Left lobe of liver (tissue), 2 donors: ENCODE measurements around the gene TTC22. TPM values are rescaled to one million over a fixed set of nuclear protein-coding genes. Genes with fewer than 3 reads are reported as not detected.

ENCODE experiments used
- ATAC-seq: fragments of 200-7000 bp; cut with Tn5 transposase; one replicate; pipeline ENCODE4 v1.9.1; 2020; ENCODE audit warnings: mild to moderate bottlenecking, moderate library complexity
- DNase-seq: peaks from one replicate; pipeline ENCODE4 v3.0.0-alpha.2; 2020; ENCODE audit warnings: low spot score
- total RNA-seq: library from RNA; stranded (reverse); gene quantifications from one replicate; pipeline ENCODE4 v1.2.1, GENCODE V29; 2021
- donor health status: DM: no; HTN: no; CAD: no; lungs with moderate emphysema.
- donor health status: DM: no; HTN: yes; CAD: no.

TTC22 gene
- total RNA-seq, 1 donor from 2014 or later: 4.4 TPM

DNA sequence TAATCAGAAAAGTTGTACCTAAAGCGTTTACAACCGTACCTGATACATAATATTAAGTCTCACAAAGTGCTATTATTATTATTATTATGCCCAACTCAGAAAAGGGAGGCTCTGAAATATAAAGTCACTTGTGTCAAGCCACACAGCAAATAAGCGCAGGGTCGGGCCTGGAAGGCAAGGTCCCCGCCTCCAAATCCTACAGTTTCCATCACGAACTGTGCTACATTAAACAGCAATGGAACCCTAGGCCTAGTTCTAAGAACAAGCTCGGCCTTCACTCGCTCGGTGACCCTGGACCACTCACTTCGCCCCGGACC, 37.3 kb downstream of the TTC22 start:
- no peak for DNase-seq
- no peak for ATAC-seq

DNA sequence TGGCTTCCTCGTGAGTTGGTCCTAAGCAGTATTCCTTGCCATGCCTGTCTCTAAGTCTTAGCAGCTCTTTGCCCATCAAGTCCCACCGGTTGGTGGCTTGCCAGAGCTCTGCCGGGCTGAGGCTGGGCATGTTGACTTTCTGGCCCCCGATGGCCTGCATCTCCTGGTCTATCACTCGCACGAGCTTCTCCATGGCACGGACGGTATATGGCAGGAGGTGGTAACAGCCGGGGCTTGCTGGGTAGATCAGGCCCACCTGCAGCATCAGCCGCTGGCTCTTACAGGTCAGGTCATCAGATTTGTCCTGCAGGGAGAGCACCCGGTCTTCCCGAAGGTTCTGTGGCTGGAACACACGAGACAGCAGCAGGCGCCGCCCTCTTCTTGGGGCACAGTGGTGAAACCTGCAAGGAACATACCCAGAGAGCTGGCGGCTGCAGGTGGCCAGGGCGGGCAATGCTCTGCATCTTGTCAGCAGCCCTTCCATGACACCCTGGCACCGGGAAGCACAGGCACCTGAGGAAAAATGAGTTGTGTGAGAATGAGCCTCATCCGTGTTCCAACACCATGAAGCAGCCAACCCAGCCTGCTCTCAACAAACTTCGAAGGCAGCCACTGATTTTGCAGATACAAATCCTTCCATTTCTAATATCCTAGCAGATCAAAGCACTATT, 42.3 kb downstream of the TTC22 start:
- DNase-seq: no peak
- ATAC-seq: no peak

DNA sequence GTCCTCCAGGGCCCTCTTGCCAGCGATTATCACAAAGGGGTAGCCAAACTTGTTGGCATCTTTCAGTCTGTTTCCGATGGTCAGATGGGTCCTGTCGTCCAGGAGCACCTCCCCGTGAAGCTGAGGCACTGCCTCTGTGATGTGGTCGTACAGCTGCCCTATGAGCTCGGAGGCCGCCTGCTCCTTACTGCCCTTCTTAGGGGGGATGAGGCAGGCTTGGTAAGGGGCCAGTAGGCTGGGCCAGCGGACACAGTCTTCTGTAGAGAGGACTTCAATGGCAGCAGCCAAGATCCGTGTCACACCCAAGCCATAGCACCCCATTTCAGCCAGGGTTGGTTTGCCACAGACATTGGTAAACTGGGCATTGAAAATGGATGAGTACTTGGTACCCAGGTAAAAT, 43.3 kb downstream of the TTC22 start:
- ATAC-seq (no peak), DNase-seq (no peak)

DNA sequence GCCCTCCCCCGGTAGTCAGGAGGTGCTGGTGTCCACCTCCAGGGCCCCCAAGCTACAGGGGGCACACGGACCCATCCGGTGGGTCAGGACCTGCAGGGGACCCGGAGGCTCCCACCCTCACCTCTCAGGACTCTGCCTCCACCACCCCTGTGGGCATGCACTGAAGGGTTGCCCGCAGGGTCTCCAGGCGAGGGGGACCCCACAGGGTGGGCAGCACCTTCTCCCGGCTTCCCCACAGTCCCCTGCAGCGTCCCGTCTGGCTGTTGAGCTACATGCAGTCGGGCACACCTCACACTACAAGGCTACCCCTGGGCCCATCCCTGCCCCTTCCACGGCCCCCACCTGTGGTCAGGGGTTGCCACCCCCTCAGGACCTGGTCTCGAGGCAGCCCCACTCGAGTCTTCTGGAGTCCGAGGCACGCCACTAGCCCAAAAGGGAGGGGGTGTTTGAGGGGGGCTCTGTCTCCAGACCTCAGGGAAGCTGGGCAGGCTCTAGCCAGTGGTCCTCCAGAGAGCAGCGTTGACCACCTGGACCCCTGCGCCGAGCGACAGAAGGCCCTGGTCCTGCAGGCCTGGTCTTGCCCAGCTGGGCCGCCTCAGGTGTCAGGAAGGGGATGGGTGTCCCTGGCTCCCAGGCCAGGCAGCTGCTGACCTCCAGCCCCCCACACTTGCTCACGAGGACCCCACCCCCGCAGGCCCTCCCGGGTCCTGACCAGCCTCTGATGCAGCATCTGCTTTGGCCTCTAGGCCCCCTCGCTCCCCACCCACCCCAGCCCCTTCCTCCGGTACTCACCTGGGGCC, 46.4 kb downstream of the TTC22 start:
- ATAC-seq: no peak
- DNase-seq: no peak

DNA sequence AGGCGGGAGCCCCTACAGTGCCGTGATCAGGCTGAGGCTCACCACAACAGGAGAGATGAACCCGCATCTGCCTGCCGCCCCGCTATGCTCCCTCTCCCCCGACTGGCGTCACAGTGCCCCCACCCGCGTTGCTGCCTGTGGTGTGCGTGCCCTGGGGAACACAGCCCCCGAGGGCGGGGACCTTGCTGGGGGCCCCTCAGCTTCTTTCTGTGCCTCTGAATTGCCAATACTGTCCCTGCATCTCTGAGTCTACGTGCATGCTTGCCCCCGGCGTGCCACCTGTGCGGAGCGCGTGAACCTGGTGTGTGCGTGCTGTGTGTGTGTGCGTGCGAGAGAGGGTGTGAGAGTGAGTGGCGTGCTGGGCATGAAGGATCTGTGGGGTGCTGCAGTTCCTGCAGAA, 47.1 kb downstream of the TTC22 start:
- DNase-seq (no peak), ATAC-seq (no peak)

DNA sequence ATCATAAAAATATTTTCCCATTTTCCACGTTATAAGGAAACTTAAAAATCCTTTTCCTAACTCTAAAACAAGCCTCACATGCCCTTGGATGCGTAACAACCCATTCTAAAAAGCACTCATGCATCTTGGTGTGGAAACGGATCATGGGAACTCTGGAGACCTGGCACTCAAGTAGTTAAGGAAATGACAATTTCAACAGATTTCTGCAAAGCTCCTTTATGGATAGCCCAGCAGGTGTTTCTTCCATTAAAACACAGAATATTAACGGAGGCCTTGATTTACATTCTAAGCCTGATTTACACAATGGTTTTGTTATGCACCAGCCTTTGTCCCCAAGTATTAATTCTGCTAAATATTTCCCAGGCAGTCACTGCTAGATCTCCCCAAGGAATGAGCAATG, 49.7 kb downstream of the TTC22 start:
- ATAC-seq (no peak), DNase-seq (no peak)

DNA sequence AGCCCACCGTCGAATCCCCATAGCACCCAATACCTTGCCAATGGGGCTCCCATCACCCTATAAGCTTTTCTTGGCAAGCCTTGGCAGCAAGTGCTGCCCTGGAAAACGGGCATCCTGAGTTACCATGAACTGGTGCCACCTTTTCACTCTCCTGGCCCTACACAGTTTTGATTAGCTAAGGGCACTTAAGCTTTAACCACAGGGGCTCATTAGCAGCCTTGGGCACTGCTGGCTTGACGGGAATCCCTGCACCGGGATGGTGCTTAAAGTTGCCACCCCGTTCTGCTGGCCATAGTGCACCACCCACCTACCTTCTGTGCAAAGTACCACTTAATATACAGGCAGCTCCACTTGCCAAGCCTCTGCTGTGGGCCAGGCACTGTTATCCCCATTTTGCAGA, 50.5 kb downstream of the TTC22 start:
- DNase-seq: no peak
- no peak for ATAC-seq

DNA sequence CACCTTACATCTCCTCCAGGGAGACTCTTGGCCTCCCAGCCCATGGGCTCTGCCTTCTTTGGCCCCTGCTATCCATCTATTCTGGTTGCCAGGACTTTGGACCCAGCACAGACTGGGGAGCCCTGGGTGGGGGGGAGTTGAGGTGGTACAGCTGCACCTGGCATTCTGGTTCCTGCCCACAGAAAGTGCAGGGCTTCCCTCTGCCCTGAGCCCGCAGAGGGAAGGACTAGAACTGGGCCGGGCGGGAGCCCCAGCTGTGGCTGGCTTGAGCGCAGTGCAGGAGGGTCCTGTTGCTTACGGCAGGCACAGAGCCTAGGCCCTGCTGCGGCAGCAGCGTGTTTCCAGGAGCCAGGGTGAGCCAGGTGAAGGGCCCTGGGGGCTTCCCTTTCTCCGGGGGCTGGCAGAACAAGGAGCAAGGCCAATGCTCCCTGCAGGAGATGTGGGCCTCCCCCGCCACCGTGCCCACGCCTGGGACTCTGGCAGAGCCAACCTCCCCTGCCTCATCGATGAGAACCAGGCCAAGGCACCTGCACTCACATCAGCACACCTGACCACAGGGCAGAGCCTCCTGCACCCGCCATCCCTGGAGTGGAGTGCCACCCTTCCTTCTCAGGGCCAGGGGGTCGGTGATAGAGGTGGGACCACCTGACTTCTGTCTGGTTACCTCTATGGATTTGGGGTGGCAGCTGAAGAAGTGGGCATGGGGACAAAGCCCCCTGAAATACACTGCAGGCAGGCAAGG, 52.9 kb downstream of the TTC22 start:
- no peak for DNase-seq
- ATAC-seq: no peak

DNA sequence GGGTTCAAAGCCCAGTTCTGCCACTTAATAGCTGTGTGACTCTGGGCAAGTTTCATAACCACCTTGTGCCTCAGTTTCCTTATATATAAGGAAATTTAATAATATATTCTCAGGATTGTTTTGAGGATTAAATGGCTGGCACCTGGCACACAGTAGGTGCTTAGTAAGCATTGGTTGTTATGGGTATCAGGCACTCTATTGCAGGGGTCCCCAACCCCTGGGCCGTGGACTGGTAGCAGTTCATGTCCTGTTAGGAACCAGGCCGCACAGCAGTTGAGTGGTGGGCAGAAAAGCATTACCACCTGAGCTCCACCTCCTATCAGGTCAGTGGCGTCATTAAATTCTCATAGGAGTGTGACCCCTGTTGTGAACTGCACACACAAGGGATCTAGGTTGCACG, 55.3 kb downstream of the TTC22 start:
- ATAC-seq (no peak), DNase-seq (no peak)

DNA sequence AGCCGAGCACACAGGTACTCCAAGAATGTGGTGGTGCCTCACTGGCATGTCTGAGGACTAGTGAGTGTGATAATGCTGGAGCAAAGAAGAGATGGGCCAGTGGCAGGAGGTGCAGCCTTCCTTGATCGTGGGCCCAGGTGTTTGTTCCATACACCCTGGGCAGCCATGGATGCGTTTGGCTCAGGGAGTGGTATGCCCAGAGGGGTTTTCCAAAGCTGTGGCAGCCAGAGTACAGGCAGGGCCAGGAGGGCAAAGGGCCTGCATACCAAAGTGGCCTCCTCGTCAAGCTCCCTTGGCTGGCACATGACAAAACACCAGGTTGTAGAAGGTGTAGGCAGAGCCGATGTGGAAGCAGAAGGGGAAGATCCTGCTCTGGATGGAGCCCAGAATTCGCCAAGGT, 55.8 kb downstream of the TTC22 start:
- DNase-seq (no peak), ATAC-seq (no peak)

DNA sequence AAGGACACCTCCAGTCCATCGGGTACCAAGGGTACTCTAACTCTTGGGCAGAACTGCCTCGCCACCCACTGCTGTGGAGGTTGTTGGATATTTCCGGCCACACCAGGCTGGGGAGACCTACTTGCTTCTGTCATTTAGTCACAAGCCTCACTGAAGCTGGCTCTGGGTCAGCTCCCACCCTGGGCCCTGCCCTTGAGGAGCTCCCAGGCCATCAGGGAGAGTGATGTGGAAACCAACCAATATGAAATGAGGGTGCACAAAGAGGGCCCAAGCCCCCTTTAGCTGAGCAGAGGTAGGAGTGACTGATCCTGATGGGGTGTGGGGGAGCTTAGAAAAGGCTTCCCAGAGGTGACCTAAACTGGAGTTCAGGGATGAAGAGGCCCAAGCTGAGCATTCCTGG, 56.4 kb downstream of the TTC22 start:
- no peak for DNase-seq

DNA sequence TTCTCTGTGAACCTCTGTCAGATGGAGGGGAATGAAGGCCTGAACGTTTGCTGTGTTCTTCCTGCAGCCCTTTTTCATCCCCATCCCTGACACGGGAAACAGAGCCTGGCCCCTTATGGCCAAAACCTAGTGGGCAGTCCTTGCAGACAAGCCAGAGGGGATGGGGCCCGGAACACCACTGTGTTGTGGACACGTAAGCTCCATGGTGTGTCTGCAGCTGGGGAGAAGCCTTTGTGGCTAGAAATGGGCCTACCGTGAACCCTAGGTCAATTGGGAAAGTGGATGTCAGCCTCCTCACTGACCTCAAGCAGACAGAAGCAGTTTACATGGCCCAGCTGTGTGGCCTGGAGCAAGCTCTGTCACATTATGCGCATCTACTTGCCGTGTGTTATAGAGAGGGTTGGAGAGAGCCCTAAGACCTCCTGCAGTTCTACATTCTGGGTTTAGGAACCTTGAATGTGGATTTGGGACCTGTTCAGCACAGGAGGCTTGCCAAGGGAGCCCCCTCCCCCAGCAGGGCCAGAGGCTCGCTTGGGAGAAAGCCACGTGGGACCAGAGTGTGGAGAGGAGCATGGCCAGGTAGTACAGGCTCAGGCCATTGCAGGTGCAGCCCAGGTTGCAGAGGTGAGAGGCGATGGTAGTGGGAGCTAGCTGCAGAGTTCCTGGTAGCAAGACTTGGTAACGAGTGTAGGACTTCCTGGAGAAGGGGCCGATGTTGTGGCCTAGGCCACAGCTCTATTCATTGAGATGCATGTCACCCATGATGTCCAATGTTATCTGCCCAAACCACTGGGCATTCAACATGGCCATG, 57.5 kb downstream of the TTC22 start:
- no peak for DNase-seq
- peak; percentile 20 for ATAC-seq

More for the DNA sequence above, 56.4 kb downstream of the TTC22 start:
- ATAC-seq: no peak

DNA sequence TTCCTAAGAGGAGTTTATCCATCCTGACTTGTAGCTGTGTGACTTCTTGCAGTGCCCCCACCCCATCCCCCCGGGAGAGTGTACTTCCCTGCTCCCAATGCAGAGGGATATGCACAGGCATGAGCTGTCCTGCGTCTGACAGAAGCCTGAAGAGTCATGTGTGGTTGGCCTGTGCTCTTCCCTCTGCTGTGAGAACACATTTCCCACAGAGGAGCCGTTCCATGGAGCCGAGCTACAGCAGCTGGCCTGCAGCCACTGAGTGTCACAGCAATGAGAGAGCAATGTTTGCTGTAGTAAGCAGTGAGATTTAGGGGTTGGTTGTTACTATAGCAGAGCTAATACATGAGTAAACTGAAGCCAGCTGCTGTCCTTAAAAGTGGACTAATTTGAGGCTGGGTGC, 58.8 kb downstream of the TTC22 start:
- no peak for DNase-seq
- no peak for ATAC-seq

DNA sequence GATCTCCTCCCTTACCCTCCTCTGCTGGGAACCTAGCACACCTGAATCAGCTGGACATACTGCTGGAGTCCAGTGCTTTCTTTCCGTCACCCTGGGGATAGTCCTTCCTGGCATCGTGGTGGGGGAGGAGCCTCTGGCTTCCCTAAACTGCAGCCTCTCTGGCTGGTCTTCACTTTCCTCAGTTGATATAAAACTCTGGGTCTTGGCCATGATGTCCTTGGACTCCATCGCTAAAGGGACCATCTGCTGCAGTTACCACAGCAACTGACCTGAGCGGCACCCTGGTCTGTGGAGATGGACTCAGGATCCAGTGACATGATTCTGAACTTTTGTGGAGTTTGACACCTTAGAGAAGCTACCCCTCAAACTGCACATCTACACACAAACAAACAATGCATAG, 59.6 kb downstream of the TTC22 start:
- no peak for ATAC-seq

DNA sequence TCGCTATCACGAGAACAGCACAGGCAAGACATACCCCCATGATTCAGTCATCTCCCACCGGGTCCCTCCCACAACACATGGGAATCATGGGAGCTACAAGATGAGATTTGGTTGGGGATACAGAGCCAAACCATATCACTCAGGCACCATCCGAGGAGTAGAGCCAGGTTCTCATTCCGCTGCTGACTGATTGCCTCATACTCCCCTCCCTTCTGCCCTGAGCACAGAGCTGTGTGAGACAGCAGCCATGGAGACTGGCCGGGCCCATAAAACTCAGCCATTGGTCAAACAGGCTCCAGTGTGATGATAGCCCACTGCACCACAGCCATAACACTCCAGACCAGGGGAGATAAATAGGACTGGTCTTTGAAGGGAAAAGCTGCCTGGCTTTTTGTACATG, 62.9 kb downstream of the TTC22 start:
- no peak for ATAC-seq
- DNase-seq: no peak

More for the DNA sequence above, 59.6 kb downstream of the TTC22 start:
- no peak for DNase-seq

DNA sequence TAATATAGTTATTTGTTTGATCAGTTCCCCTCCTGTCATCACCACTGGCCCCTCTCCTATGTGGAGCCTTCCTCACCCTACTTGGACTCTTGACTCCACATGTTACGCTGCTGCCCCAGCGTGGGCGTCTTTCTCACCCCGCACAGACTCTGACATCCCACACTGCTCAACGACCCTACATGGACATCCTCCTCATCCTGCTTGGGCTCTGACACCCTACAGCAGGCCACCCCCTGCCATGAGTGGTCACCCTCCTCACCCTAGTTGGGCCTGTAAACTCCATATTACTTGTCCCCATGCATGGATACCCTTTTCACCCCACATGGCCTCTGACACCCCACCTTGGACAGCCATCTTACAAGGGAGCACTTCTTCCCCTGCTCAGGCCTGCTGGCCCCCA, 64.4 kb downstream of the TTC22 start:
- DNase-seq (no peak), ATAC-seq (no peak)

Other genes with a start within 250 kb of the TTC22 start
- gene FAM151A, start 177.8 kb downstream of the TTC22 start, total RNA-seq: 78.9 TPM
- 2.3 TPM for gene MROH7, start 159.5 kb downstream of the TTC22 start, total RNA-seq
- gene TTC4, start 85.5 kb downstream of the TTC22 start, total RNA-seq: 8.3 TPM
- gene PARS2, start 36.8 kb downstream of the TTC22 start, total RNA-seq: 4.3 TPM
- gene DHCR24, start 85.9 kb upstream of the TTC22 start, total RNA-seq: 828 TPM
- not detected for gene TMEM61, start 179.3 kb upstream of the TTC22 start, total RNA-seq
- gene BSND, start 197.6 kb upstream of the TTC22 start, total RNA-seq: not detected
- 31.6 TPM for gene PCSK9, start 238.2 kb upstream of the TTC22 start, total RNA-seq